Aortic smooth muscle cell (primary cell): ENCODE measurements around the gene UQCRH. TPM values are rescaled to one million over a fixed set of nuclear protein-coding genes. Genes with fewer than 3 reads are reported as not detected.

ENCODE experiments used
- total RNA-seq: library from RNA; depleted of rRNA; stranded (reverse); fragments of >200 nt; gene quantifications from 2 replicates; pipeline ENCODE4 v1.2.3, GENCODE V29; 2014

UQCRH gene
- 763 and 780 TPM in 2 replicates for total RNA-seq

GRCh38 chr1:46303038-46303871 lies at the start of gene UQCRH, which contains the start of gene LRRC41:
UQCRH (plus strand) TSS chr1:46303698; CDS start chr1:46303767, 69 bp downstream.
LRRC41 (minus strand) TSS chr1:46303616; CDS start chr1:46303322, 294 bp downstream.

GRCh38 chr1:46340404-46341221 lies 37.1 kb downstream of the UQCRH start, which contains the start of gene NSUN4:
NSUN4 (plus strand) TSS chr1:46340807; CDS start chr1:46340827, 20 bp downstream.

Other genes starting within 250 kb of the UQCRH start
- 9.4 and 10.9 TPM in 2 replicates for gene PIK3R3, start 171.1 kb upstream of the UQCRH start, total RNA-seq
- 0.79 and 1.6 TPM in 2 replicates for gene TSPAN1, start 128.6 kb upstream of the UQCRH start, total RNA-seq
- gene P3R3URF, start 127.2 kb upstream of the UQCRH start, total RNA-seq, result not detected in 2 replicates
- gene POMGNT1, start 105.3 kb upstream of the UQCRH start, total RNA-seq, result 50.7 and 59.7 TPM in 2 replicates
- gene LURAP1, start 100.4 kb upstream of the UQCRH start, total RNA-seq, result 7.5 and 9.1 TPM in 2 replicates
- 1.5 and 4.0 TPM in 2 replicates for gene RAD54L, start 55.9 kb upstream of the UQCRH start, total RNA-seq
- gene LRRC41, start 82 bp upstream of the UQCRH start, total RNA-seq, result 66.5 and 72.8 TPM in 2 replicates
- gene NSUN4, start 37.1 kb downstream of the UQCRH start, total RNA-seq, result 10.5 and 12.7 TPM in 2 replicates
- 0.37 and 0.92 TPM in 2 replicates for gene FAAH, start 90.6 kb downstream of the UQCRH start, total RNA-seq
- gene DMBX1, start 186.1 kb downstream of the UQCRH start, total RNA-seq, result not detected in 2 replicates
- not detected in 2 replicates for gene KNCN, start 247.9 kb downstream of the UQCRH start, total RNA-seq